GM12873 (cell line): ENCODE measurements around the gene AMOTL2.

Experiments
- TF ChIP-seq, protein P1 (sequence below): IDR thresholded peaks from 2 replicates; pipeline ENCODE4 v1.5.1; 2012; ENCODE audit warnings: low read depth, mild to moderate bottlenecking, moderate library complexity, low read length, control low read depth; ENCODE audit not compliant: insufficient read depth; ENCODE audit errors: missing control alignments

AMOTL2 gene

DNA sequence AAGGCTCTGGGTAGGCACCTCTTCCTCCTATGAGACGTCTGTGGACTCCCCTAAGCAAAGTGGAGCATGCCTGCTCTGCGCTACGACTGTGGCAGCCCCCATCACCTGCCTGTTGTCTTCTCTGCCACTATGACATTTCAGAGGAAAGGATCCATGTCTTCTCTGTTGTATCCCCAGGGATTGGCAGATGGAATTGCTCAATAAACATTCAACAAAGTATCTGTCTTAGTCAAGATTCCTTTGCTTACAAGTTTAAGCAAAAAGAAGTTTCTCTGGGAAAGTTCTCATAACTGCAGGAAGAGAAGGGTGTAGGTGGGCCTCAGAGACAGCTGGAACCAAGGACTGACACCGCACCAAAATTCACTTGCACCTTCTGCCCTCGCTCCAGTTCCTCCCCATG is 34.3 kb downstream of the AMOTL2 start:
- TF ChIP-seq, protein P1, sequence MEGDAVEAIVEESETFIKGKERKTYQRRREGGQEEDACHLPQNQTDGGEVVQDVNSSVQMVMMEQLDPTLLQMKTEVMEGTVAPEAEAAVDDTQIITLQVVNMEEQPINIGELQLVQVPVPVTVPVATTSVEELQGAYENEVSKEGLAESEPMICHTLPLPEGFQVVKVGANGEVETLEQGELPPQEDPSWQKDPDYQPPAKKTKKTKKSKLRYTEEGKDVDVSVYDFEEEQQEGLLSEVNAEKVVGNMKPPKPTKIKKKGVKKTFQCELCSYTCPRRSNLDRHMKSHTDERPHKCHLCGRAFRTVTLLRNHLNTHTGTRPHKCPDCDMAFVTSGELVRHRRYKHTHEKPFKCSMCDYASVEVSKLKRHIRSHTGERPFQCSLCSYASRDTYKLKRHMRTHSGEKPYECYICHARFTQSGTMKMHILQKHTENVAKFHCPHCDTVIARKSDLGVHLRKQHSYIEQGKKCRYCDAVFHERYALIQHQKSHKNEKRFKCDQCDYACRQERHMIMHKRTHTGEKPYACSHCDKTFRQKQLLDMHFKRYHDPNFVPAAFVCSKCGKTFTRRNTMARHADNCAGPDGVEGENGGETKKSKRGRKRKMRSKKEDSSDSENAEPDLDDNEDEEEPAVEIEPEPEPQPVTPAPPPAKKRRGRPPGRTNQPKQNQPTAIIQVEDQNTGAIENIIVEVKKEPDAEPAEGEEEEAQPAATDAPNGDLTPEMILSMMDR, result no peak

DNA sequence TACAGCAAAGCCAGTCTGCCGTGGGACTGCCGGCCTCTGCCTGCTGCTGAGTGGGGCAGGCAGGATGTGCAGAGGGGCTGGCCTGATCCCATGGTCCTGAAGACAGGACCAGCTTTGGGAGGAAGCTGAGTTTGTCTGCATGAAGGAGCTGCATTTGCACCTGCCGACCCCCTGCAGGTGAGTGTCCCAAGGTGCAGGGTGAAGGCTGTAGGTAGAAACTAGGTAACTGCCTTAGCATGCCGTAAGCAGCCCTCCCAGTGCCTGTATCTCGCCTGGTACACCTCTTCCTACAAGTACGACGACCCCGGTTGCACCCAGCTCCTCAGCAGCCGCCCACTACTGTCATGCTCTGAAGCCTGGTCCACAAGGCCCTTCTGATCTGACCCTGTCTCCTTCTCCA is 34.9 kb downstream of the AMOTL2 start:
- TF ChIP-seq, protein P1, result peak; percentile 29

DNA sequence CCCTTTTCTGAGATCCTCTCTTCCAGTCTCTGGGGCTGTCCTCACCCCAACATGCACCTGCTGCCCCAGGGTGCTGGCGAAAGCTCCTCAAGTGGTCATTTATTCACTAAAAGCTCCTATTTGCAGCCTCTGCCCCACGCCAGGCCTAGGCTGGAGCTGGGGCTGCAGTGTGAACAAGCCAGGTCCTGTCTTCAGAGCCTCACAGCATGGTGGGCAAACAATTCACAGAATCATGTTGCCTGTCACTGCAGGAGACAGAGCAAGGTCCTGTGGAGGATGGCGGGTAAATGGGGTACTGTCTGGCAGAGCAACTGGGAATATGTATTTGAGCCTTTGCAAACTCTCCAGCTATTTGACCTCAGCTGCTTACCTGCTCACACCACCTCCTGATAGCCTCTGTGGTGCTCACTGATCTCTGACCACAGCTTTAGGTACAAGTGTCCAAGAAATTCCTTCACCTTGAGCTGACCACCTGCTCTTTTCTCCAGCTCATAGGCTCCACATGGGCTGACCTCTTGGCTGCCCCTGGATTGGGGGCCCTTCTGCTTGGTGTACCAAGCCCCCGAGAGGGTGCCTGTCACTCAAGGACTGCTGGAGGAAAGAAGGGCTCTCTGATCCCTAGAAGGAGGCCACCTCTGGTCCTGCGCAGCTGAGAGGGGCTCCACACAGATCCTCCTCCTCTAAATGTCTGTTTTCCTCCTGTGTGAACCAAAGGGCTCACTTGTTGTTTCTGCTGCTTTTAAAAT is 35.6 kb downstream of the AMOTL2 start:
- TF ChIP-seq, protein P1, result no peak

DNA sequence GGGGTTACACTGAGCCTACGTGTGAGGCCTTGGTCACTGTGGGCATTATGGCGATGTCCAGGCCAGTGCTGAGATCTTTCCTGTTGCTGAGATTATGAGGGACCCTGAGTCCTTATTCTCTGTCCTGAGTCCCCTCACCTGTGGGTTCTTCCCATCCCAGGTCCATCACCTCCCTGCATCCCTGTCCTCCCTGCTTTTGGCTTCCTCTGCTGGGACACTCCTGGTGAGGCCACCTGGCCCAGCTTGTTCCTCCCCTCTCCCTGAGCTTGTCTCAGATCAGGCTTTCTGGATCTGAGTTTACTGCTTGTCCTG is 36.1 kb downstream of the AMOTL2 start:
- TF ChIP-seq, protein P1, result no peak

DNA sequence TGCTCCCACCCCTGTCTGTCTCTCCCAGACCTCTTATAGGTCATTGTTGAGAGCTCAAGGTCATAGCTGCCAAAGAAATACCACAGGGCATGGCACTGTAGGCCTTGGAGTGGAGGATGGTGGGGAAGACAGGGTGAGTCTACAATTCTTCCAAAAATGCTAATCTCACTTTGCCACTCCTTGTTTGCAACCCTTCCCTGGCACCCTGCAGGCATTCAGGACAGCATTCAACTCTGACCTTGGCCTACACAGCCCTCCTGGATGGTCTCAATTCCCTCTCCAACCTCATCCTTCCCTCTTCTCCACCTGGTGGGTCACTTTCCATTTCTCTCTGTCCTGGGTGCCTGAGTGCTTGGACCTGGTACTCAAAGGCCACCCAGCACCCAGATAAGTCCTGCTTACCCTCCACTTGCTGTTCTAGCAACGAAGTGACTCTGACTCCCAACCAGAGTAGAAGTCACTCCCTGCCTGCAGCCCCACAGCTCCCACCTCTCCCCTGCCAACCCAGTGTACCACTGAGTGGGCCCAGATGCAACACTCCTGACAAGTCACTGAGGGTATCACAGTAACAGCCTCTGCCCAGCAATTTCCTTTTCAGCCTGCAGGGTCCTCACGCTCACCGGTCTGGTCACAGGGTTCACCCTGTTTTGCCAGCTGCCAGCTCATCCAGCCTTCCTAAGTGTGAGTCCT is 36.6 kb downstream of the AMOTL2 start:
- TF ChIP-seq, protein P1, result peak; percentile 31

DNA sequence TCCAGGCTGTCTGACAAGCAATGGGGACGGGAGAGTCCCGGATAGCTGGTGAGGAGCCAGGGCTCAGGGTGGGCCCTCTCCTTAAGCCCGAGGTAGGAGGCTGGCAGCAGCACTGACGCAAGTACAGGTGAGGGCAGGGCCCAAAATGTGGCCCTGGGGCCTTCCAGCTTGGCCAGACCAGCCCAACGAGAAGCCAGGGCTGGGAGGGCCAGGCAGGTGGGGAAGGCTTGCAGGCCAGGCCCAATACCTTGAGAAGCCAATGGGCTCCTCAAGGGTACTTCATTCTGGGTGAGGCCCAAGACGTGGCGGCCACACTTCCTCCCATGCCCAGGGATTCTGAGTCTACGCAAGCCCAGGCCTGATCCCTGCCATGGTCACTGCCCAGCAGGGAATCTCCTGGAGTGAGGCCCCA is 37.2 kb downstream of the AMOTL2 start:
- TF ChIP-seq, protein P1, result no peak

DNA sequence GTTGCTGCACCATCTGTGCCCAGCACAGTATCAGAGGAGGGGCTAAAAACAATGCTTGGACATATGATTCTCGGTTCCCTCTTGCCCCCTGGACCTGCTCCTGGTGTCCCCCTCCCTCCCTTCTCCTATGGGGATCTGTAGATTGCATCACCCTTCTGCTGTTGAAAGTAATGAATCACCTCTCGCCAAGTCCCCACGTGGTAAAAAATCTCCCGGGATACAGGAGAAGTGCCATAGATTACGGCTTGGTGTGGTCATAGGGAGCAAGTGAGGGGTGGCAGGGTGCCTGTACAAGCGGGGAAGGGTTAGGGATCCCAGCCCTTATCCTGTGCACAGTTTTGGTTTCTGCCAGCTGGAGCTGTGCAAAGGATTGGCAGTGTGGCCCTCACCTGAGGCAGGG is 37.7 kb downstream of the AMOTL2 start:
- TF ChIP-seq, protein P1, result no peak
